Lung (tissue), 12 donors: Measurements from ENCODE around the gene SPATA6L. TPM values are rescaled to one million over a fixed set of nuclear protein-coding genes. Genes with fewer than 3 reads are reported as not detected.

ENCODE experiments used
- ATAC-seq: fragments of 200-7000 bp; cut with Tn5 transposase; one replicate; pipeline ENCODE4 v1.9.1; 2020; ENCODE audit warnings: moderate number of reproducible peaks; ENCODE audit not compliant: insufficient read depth, low FRiP score
- DNase-seq, 3 donors: peaks; one replicate each; pipeline ENCODE4 v3.0.0-alpha.2; 2013 to 2017
- H3K27ac ChIP-seq, 2 donors: one replicate each; pipeline ENCODE4 v1.5.1; 2013; ENCODE audit warnings: mild to moderate bottlenecking in 2 of 2, moderate library complexity in 2 of 2, control low read depth in 1 of 2, inconsistent platforms in 1 of 2, low read depth in 1 of 2, low read length in 1 of 2
- H3K27me3 ChIP-seq, 3 donors: one replicate each; pipeline ENCODE4 v1.5.1; 2013; ENCODE audit warnings: low read length in 2 of 3; ENCODE audit not compliant: control insufficient read depth in 3 of 3, insufficient read depth in 3 of 3
- H3K36me3 ChIP-seq, 4 donors: one replicate each; pipeline ENCODE4 v1.5.1; 2013; ENCODE audit warnings: low read length in 4 of 4, mild to moderate bottlenecking in 1 of 4, moderate library complexity in 1 of 4; ENCODE audit not compliant: control insufficient read depth in 4 of 4, insufficient read depth in 4 of 4
- H3K4me1 ChIP-seq, 5 donors: one replicate each; pipeline ENCODE4 v1.5.1; 2013; ENCODE audit warnings: low read length in 5 of 5, mild to moderate bottlenecking in 2 of 5, moderate library complexity in 1 of 5; ENCODE audit not compliant: control insufficient read depth in 5 of 5, insufficient read depth in 5 of 5
- H3K4me3 ChIP-seq: one replicate; pipeline ENCODE4 v1.5.1; 2013; ENCODE audit warnings: mild to moderate bottlenecking, control low read depth, moderate library complexity
- H3K9ac ChIP-seq, 2 donors: one replicate each; pipeline ENCODE4 v1.5.1; 2013; ENCODE audit warnings: low read length in 2 of 2, control low read depth in 1 of 2; ENCODE audit not compliant: insufficient read depth in 1 of 2
- H3K9me3 ChIP-seq, 4 donors: one replicate each; pipeline ENCODE4 v1.5.1; 2013; ENCODE audit warnings: low read length in 3 of 4, mild to moderate bottlenecking in 1 of 4, moderate library complexity in 1 of 4; ENCODE audit not compliant: control insufficient read depth in 4 of 4, insufficient read depth in 3 of 4
- WGBS, 2 donors: extraction: QIAGEN DNeasy Blood & Tissue Kit; methylation state at CpG; one replicate each; pipeline ENCODE4 v1.1.7; 2013; 5-methylcytosine and 5-hydroxymethylcytosine counted together
- polyA plus RNA-seq, 2 donors: library from polyadenylated mRNA; stranded (reverse); fragments of 200-250 nt; gene quantifications; one replicate each; pipeline ENCODE4 v1.2.1, GENCODE V29; 2013
- total RNA-seq, 2 donors: library from RNA; depleted of rRNA in 1 of 2; stranded (reverse); fragments of >200 nt in 1 of 2; gene quantifications; one replicate each; pipeline ENCODE4 v1.2.1, GENCODE V29; 2014 to 2021
- TF ChIP-seq, protein P1 (sequence below): IDR thresholded peaks from 2 replicates; pipeline ENCODE4 v1.5.1; 2012; ENCODE audit warnings: mild to moderate bottlenecking; ENCODE audit errors: control extremely low read depth, extremely low read depth
- donor health status: control.
- donor health status: control.
- donor health status: Bipolar disorder and iron deficiency.
- donor health status: healthy.
- donor health status: DM: yes; HTN: yes; CAD: no.

SPATA6L gene
- total and polyA plus RNA-seq, 4 donors: 2.1 to 25.6 (median 11.4) TPM

DNA sequence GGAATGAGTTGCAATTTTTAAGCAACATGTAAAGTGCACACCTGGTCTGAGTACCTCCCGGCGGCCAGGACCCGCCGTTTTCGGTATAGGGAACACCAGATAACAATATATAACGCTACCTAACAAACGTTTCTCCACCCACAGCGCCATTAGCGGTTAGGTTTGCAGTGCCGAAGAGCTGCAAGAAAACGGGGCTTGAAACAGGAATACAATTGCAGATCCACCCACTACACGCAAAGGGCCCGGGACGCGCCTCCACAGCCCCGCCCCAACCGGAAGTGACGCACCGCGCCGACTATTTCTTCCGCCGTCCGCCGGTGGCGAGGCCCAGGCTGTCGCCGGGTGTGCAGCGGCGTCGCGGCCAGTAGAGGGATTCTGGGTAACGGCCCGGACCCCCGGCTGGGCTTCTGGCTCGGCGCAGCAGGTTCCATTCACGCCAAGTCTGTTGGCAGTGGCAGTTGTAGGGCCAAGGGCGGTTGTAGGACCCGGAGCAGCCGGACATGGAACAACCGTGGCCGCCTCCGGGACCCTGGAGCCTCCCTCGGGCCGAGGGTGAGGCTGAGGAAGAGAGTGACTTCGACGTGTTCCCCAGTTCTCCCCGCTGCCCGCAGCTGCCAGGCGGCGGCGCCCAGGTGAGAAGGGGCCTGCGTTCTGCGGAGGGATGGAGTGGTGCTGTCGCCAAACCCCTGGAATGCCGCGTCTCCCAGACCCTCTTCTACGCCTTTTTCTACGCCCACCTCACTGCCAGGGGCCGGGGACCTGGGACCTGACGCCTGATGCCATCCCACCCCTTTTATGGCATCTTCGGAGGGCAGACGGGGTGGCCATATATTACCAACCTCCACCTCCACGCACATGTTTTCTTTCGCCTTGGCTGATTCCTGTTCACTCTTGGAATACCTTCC is 13.2 kb upstream of the SPATA6L start, which contains the start of gene CDC37L1:
TSS of gene CDC37L1 (plus strand) at position 302 of the 905 bp plus-strand sequence. CDS start at position 501, 199 bp downstream.
- TF ChIP-seq, protein P1, sequence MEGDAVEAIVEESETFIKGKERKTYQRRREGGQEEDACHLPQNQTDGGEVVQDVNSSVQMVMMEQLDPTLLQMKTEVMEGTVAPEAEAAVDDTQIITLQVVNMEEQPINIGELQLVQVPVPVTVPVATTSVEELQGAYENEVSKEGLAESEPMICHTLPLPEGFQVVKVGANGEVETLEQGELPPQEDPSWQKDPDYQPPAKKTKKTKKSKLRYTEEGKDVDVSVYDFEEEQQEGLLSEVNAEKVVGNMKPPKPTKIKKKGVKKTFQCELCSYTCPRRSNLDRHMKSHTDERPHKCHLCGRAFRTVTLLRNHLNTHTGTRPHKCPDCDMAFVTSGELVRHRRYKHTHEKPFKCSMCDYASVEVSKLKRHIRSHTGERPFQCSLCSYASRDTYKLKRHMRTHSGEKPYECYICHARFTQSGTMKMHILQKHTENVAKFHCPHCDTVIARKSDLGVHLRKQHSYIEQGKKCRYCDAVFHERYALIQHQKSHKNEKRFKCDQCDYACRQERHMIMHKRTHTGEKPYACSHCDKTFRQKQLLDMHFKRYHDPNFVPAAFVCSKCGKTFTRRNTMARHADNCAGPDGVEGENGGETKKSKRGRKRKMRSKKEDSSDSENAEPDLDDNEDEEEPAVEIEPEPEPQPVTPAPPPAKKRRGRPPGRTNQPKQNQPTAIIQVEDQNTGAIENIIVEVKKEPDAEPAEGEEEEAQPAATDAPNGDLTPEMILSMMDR: peak; percentile 57
- H3K4me3 ChIP-seq: peak within 1 kb of the TSS; percentile 80
- peak within 1 kb of the TSS; percentile 98 to 99 for H3K27ac ChIP-seq
- H3K9ac ChIP-seq: peak within 1 kb of the TSS; percentile 99
- peak; percentile 98 for ATAC-seq
- no peaks in the 10 kb centered on the region for H3K9me3 ChIP-seq
- no peaks in the 10 kb centered on the region for H3K27me3 ChIP-seq
- WGBS, 2 donors: 0% methylated on average over 64 to 66 of the region's 66 CpGs
- H3K4me1 ChIP-seq: peaks cover 2 to 22% (median 6%) of the 10 kb centered on the region in 5 donors
- peaks cover 0 to 5% (median 0%) of the 10 kb centered on the region in 4 donors for H3K36me3 ChIP-seq
- DNase-seq: peak; percentile 98 to 99 (median 99)

- DNase-seq (peak; percentile 64 to 87 (median 80)), ATAC-seq (no peak)
- Histone ChIP-seq H3K9me3 (no peaks in the 10 kb centered on the region), H3K36me3 (peaks cover 0 to 5% (median 0%) of the 10 kb centered on the region in 4 donors), H3K4me1 (peaks cover 2 to 22% (median 6%) of the 10 kb centered on the region in 5 donors), H3K9ac (peak overlapping the region; percentile 99), H3K4me3 (peak overlapping the region; percentile 44), H3K27me3 (no peaks in the 10 kb centered on the region), H3K27ac (peak overlapping the region; percentile 98 to 99)
- 1% methylated on average over 16 of the region's 16 CpGs for WGBS, 2 donors
- TF ChIP-seq, protein P1: no peak
Measured at GRCh38 chr9:4678679-4679267, 12.5 kb upstream of the SPATA6L start.

GRCh38 chr9:4677392-4677791 is 11.1 kb upstream of the SPATA6L start:
- H3K36me3 ChIP-seq: no peaks in the 10 kb centered on the region
- H3K27ac ChIP-seq: no peak overlapping the region
- DNase-seq (no peak), ATAC-seq (no peak)
- TF ChIP-seq, protein P1: no peak
- H3K9ac ChIP-seq: no peak overlapping the region
- peaks cover 2 to 22% (median 4%) of the 10 kb centered on the region in 5 donors for H3K4me1 ChIP-seq
- H3K4me3 ChIP-seq: no peak overlapping the region
- H3K9me3 ChIP-seq: no peaks in the 10 kb centered on the region
- 86 to 97% methylated on average over 3 of the region's 3 CpGs for WGBS, 2 donors
- no peaks in the 10 kb centered on the region for H3K27me3 ChIP-seq
